NT2/D1 (cell line): ENCODE data around the gene SMIM38.

Experiments used
- DNase-seq: peaks from one replicate; pipeline ENCODE4 v3.0.0-alpha.2; 2011; ENCODE audit warnings: low read depth, low spot score
- H3K27me3 ChIP-seq: 2 replicates; pipeline ENCODE4 v1.6.0; 2011; ENCODE audit warnings: mild to moderate bottlenecking; ENCODE audit not compliant: insufficient read length, insufficient read depth
- H3K36me3 ChIP-seq: 2 replicates; pipeline ENCODE4 v1.6.1; 2011; ENCODE audit warnings: mild to moderate bottlenecking, low read length, mixed read lengths; ENCODE audit not compliant: insufficient read depth, insufficient read length
- H3K4me1 ChIP-seq: 2 replicates; pipeline ENCODE4 v1.5.1; 2011; ENCODE audit not compliant: insufficient read depth, insufficient read length
- H3K4me3 ChIP-seq: 2 replicates; pipeline ENCODE4 v1.5.1; 2011; ENCODE audit warnings: low read depth; ENCODE audit not compliant: insufficient read length
- H3K9ac ChIP-seq: 2 replicates; pipeline ENCODE4 v1.6.0; 2011; ENCODE audit warnings: low read depth; ENCODE audit not compliant: insufficient read length
- H3K9me3 ChIP-seq: 2 replicates; pipeline ENCODE4 v1.5.1; 2011; ENCODE audit warnings: mild to moderate bottlenecking, low read length; ENCODE audit not compliant: insufficient read depth
- SUZ12 ChIP-seq: IDR thresholded peaks from 2 replicates; pipeline ENCODE4 v1.6.1; 2011; ENCODE audit not compliant: insufficient read length, insufficient read depth; ENCODE audit errors: extremely low read depth
- YY1 ChIP-seq: IDR thresholded peaks from 2 replicates; pipeline ENCODE4 v1.6.1; 2011; ENCODE audit not compliant: insufficient read length, insufficient read depth
- ZNF274 ChIP-seq: IDR thresholded peaks from 2 replicates; pipeline ENCODE4 v1.6.1; 2011; ENCODE audit warnings: mild to moderate bottlenecking, low read depth, low read length

The SMIM38 gene

GRCh38 chr11:69180226-69180625, 24.5 kb downstream of the SMIM38 start:
- TF ChIP-seq SUZ12 (no peak), ZNF274 (no peak), YY1 (no peak)
- Histone ChIP-seq H3K4me3 (no peak overlapping the region), H3K36me3 (no peaks in the 10 kb centered on the region), H3K4me1 (no peaks in the 10 kb centered on the region), H3K9me3 (no peaks in the 10 kb centered on the region), H3K27me3 (peaks cover 5% of the 10 kb centered on the region), H3K9ac (no peak overlapping the region)
- no peak for DNase-seq

DNA sequence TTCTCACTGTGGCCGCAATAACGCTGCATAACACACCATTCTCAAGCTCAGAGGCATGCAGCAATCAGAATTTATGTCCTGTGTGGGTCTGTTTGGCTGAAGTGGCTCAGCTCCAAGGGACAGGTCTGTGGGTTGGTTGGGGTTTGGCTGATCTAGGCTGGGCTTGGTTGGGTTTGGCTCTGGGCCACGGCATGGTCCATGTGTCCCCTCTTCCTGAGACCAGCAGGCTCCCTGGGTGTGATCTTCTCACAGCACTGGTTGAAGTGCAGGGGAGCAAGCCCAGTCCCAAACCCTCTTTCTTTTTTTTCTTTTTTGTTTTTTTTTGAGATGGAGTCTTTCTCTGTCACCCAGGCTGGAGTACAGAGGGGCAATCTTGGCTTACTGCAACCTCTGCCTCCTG, 25.0 kb downstream of the SMIM38 start:
- Histone ChIP-seq H3K27me3 (peaks cover 5% of the 10 kb centered on the region), H3K9me3 (no peaks in the 10 kb centered on the region), H3K4me1 (no peaks in the 10 kb centered on the region), H3K9ac (no peak overlapping the region), H3K4me3 (no peak overlapping the region), H3K36me3 (no peaks in the 10 kb centered on the region)
- no peak for TF ChIP-seq ZNF274
- TF ChIP-seq YY1 = no peak
- no peak for TF ChIP-seq SUZ12
- no peak for DNase-seq

- no peak for DNase-seq
- Histone ChIP-seq H3K4me3 (no peak overlapping the region), H3K36me3 (no peaks in the 10 kb centered on the region), H3K27me3 (peaks cover 5% of the 10 kb centered on the region), H3K9me3 (no peaks in the 10 kb centered on the region), H3K4me1 (no peaks in the 10 kb centered on the region), H3K9ac (no peak overlapping the region)
- TF ChIP-seq ZNF274 (no peak), SUZ12 (no peak), YY1 (no peak)
Observed at GRCh38 chr11:69183613-69184012, 27.9 kb downstream of the SMIM38 start.

GRCh38 chr11:69186316-69187260, 30.9 kb downstream of the SMIM38 start:
- Histone ChIP-seq H3K9ac (no peak overlapping the region), H3K4me3 (no peak overlapping the region), H3K36me3 (no peaks in the 10 kb centered on the region), H3K9me3 (no peaks in the 10 kb centered on the region; the same call in 1 of the 2 replicates), H3K4me1 (no peaks in the 10 kb centered on the region), H3K27me3 (no peaks in the 10 kb centered on the region)
- no peak for TF ChIP-seq SUZ12
- no peak for TF ChIP-seq YY1
- no peak for TF ChIP-seq ZNF274
- DNase-seq = no peak

DNA sequence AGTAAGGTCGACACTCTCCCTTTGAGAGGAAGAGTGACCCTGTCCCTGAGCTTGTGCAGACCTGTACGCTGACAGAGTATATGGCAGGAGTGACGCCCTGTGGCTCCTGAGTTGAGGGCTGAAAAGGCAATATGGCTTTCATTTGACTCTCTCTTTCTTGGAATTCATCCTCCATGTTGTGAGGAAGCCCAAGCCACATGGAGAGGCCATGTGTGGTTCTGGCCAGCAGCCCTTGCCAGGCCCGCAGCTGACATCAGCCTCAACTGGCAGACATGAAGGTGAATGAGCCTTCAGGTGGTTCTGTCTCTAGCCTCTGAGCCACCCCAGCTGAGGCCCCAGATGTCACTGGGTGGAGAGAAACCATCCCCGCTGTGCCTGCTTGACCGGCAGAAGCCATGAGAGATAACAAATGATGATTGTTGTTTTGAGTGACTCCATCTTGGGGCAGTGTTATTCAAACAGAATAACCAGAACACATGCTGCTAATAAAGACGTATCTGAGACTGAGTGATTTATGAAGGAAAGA, 31.9 kb downstream of the SMIM38 start:
- Histone ChIP-seq H3K4me3 (no peak overlapping the region), H3K27me3 (no peaks in the 10 kb centered on the region), H3K9ac (no peak overlapping the region), H3K9me3 (no peaks in the 10 kb centered on the region; the same call in 1 of the 2 replicates), H3K4me1 (no peaks in the 10 kb centered on the region), H3K36me3 (no peaks in the 10 kb centered on the region)
- TF ChIP-seq YY1 (no peak), ZNF274 (no peak), SUZ12 (no peak)
- no peak for DNase-seq

DNA sequence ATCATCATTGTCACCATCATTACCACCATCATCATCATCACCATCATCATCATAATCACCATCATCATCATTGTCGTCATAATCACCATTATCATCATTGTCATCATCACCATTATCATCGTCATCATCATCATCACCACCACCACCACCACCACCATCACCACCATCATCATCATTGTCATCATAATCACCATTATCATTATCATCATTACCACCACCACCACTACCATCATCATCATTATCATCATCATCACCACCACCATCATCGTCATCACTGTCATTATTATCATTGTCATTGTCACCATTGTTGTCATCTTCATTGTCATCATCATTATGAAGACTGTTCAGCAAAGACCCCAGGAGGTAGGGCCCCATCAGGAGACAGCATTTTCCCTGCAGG, 33.3 kb downstream of the SMIM38 start:
- DNase-seq = no peak
- Histone ChIP-seq H3K4me3 (no peak overlapping the region), H3K9me3 (no peaks in the 10 kb centered on the region; the same call in 1 of the 2 replicates), H3K4me1 (peaks cover 2% of the 10 kb centered on the region), H3K36me3 (no peaks in the 10 kb centered on the region), H3K27me3 (no peaks in the 10 kb centered on the region), H3K9ac (no peak overlapping the region)
- no peak for TF ChIP-seq YY1
- no peak for TF ChIP-seq SUZ12

DNA sequence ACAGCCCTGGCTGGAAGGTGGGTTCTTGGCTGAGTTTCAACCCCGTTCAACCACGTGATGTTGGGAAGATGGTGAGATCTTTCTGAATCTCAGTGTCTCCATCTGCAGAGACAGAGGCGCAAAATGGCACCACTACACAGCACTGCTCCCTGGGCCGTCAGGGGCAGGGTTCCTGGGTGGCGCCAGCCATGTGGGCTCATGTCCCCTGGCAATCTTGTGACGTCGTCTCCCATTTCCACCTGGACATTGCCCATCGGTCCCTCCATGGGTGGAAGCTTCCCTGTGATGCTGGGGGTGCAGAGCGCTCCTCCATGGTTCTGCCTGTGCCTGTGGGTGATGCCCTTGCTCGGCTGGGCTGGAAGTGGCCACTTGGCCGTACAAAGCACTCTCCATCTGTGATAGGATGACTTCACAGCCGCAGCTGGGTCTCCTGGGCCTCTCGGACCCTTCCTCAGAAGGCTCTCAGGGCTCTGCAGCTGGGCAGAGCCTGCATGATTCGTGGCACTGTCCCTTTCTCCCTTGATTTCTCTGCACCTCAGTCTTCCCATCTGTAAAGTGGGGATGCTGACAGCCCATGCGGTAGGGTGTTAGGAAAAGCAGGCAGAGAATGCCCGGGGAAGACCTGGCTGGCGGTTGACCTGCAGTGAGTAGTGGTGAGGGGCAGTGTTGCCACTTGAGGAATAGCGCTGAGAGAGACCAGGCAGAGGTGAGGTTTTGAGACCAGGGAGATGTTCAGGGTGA, 35.2 kb downstream of the SMIM38 start:
- no peak for TF ChIP-seq SUZ12
- TF ChIP-seq ZNF274 = no peak
- TF ChIP-seq YY1 = no peak
- H3K4me1 ChIP-seq = peaks cover 2% of the 10 kb centered on the region
- H3K4me3 ChIP-seq = no peak overlapping the region
- H3K27me3 ChIP-seq = no peaks in the 10 kb centered on the region
- no peaks in the 10 kb centered on the region for H3K36me3 ChIP-seq
- no peak overlapping the region for H3K9ac ChIP-seq
- no peaks in the 10 kb centered on the region; the same call in 1 of the 2 replicates for H3K9me3 ChIP-seq
- no peak for DNase-seq
